Activated CD4-positive, alpha-beta memory T cell treated with anti-CD3 and anti-CD28 coated beads, Interleukin-2, amount 10 ng/mL, durations not matched to agents 7 days and 5 days (primary cell): ENCODE measurements around the gene LCP2. TPM values are rescaled to one million over a fixed set of nuclear protein-coding genes. Genes with fewer than 3 reads are reported as not detected.

Source experiments
- CTCF ChIA-PET: fragments of 350-600 bp; sonication (Branson Sonifier 250); formaldehyde crosslinking; loops from one replicate; lab custom pipeline; 2021; ENCODE audit warnings: antibody characterized with exemption, inconsistent platforms; lab: Charles Lee
- POLR2A ChIA-PET: fragments of 350-600 bp; sonication (Branson Sonifier 250); formaldehyde crosslinking; loops from one replicate; lab custom pipeline; 2021; ENCODE audit warnings: antibody characterized with exemption; lab: Charles Lee
- DNase-seq: peaks from one replicate; pipeline ENCODE4 v3.0.0-alpha.2; 2020
- H3K27ac Mint-ChIP-seq: one replicate; pipeline ENCODE4 v1.8.0; 2021; ENCODE audit warnings: mild to moderate bottlenecking, mixed read lengths
- H3K27me3 Mint-ChIP-seq: one replicate; pipeline ENCODE4 v1.8.0; 2021; ENCODE audit warnings: mixed read lengths
- H3K36me3 Mint-ChIP-seq: one replicate; pipeline ENCODE4 v1.8.0; 2021; ENCODE audit warnings: low read depth, mixed read lengths
- H3K4me1 Mint-ChIP-seq: one replicate; pipeline ENCODE4 v1.8.0; 2021; ENCODE audit warnings: mixed read lengths
- H3K4me3 Mint-ChIP-seq: one replicate; pipeline ENCODE4 v1.8.0; 2021; ENCODE audit warnings: mild to moderate bottlenecking, mixed read lengths
- H3K9me3 Mint-ChIP-seq: one replicate; pipeline ENCODE4 v1.8.0; 2021; ENCODE audit warnings: mixed read lengths
- total RNA-seq, 2 experiments: library from RNA; stranded (reverse); gene quantifications; one replicate each; pipeline ENCODE4 v1.2.3, GENCODE V29; 2021

The LCP2 gene
- total RNA-seq, 2 experiments from 2014 or later, result 304 to 313 TPM

DNA sequence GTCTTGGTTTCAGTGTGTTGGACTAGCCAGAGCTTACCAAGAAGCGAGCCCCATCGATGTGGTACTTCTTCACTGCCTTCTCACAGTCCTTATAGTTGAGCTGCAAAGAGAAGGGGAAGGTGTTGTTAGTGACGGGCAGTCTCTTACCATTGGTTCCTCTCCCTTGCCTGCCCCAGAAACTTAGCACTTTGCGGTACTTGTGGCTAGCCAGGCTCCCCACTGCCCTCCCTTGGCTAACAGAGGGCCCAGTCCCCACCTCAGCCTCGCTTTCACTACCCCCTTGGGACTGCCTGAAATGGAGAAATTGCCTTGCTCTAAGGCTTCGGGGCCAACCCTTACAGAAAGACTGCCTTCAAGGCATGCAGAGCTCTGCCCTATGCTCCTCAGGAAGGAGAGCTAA lies 4.3 kb downstream of the LCP2 start:
- peak overlapping the region; percentile 99 for H3K4me3 Mint-ChIP-seq
- POLR2A ChIA-PET, result interaction anchor here (0.8 to 35.1 kb wide), 8 partner anchors 10 to 54 kb away, joined by 3 to 1149 read pairs (median 8); no protein-coding TSS in a partner anchor
- H3K27ac Mint-ChIP-seq, result peak overlapping the region; percentile 96
- H3K27me3 Mint-ChIP-seq, result no peaks in the 10 kb centered on the region
- peaks cover 70% of the 10 kb centered on the region for H3K4me1 Mint-ChIP-seq
- no peaks in the 10 kb centered on the region for H3K9me3 Mint-ChIP-seq
- H3K36me3 Mint-ChIP-seq, result peaks cover 94% of the 10 kb centered on the region
- peak; percentile 80 for DNase-seq
- CTCF ChIA-PET, result interaction anchor here (0.9 to 16.9 kb wide), 9 partner anchors 10 to 67 kb away, joined by 5 to 371 read pairs (median 14); no protein-coding TSS in a partner anchor

DNA sequence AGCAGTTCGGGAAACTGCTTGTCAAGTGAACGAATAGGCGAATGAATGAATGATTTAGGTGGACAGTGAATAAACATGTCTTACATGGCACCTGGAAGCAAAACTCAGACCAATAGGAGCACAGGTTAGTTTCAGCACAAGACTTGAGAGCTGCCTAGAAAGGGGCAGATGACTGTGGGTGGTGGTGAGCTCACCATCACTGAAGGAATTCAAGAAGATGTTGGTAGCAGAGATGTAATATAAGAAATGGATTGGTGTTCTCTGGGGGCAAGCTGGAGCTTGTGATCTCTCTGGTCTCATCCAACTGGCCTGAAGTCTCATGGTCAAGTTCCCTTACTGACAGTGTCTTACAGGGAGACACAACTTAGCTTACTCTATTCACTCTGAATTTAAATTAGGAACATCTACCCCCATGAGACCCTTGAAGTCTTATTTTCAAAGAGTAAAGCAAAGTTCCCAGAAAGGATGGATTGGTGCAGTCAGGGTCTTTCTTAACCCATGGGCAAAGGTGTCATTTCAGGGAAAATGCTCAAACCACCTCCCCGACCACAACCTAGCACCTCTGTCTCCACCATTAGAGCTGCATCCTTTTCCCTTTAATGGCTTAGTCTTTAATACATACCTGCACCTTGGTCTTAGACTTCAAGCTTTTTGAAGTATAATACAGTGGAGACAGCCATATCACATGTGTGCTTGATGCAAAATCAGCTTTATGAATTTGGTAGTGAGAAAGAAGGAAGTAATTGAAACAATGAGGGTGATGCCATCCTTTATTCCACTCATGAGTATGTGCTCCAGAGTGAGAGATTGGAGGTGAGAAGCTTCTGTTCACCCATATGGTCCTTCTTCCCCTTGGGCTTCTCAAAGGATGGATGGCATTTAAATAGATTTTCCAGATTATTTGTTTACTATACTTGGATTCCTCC lies 5.1 kb downstream of the LCP2 start:
- ChIA-PET CTCF (interaction anchor here (0.9 to 16.9 kb wide), 9 partner anchors 10 to 67 kb away, joined by 3 to 371 read pairs (median 14); no protein-coding TSS in a partner anchor), POLR2A (interaction anchor here (1.1 to 35.1 kb wide), 8 partner anchors 9 to 54 kb away, joined by 3 to 1149 read pairs (median 8); no protein-coding TSS in a partner anchor)
- no peaks in the 10 kb centered on the region for H3K9me3 Mint-ChIP-seq
- peak overlapping the region; percentile 99 for H3K4me3 Mint-ChIP-seq
- peak overlapping the region; percentile 96 for H3K27ac Mint-ChIP-seq
- peaks cover 72% of the 10 kb centered on the region for H3K4me1 Mint-ChIP-seq
- no peak for DNase-seq
- H3K27me3 Mint-ChIP-seq, result no peaks in the 10 kb centered on the region
- peaks cover 100% of the 10 kb centered on the region for H3K36me3 Mint-ChIP-seq

DNA sequence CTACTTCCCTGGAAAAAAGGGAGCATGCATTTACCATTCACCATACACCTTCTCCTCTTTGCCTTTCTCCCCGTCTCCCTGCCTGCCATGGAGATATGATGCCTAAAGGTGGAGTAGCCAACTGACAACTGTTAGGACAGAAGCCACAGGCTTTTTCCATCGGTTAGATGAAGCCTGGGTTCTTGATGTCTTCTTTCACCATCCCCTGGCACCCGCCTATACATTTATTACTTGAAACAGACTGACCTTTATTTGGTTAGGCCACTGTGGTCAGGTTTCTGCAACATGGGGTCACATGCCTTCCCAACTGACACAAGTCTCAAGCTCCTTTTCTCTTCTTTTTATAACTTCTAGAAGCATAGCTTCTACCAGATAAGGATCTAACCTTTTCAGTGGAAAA lies 7.1 kb downstream of the LCP2 start:
- POLR2A ChIA-PET, result interaction anchor here (0.7 to 35.1 kb wide), 6 partner anchors 1 to 1341 kb away, joined by 3 to 1149 read pairs (median 190); partner anchors contain the start of gene LCP2
- Mint-ChIP-seq H3K27ac (peak overlapping the region; percentile 37), H3K27me3 (no peaks in the 10 kb centered on the region), H3K4me3 (peak overlapping the region; percentile 4), H3K4me1 (peaks cover 92% of the 10 kb centered on the region), H3K36me3 (peaks cover 100% of the 10 kb centered on the region), H3K9me3 (no peaks in the 10 kb centered on the region)
- CTCF ChIA-PET, result interaction anchor here (0.7 to 16.9 kb wide), 4 partner anchors 8 to 50 kb away, joined by 3 to 371 read pairs (median 4); no protein-coding TSS in a partner anchor
- DNase-seq, result no peak

DNA sequence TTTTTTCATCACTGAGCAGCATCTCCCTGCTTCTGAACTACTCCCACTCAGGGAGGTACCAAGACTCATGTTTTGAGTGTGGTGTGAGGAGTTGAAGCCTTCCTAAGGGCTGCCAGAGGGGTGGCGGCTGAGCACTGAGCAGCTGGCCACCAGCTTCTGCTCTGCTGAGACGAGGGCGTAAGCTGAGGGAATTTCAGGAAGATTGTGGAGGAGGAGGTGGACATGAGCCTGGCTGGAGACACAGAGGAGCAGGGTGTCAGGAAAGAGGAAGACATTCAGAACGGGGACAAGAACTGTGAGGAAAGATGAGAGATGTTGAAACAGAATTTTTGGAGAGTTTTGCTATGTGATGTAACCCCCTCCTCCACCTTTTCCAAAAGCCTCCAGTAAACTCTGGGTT lies 7.8 kb downstream of the LCP2 start:
- POLR2A ChIA-PET, result interaction anchor here (0.7 to 35.1 kb wide), 6 partner anchors 2 to 49 kb away, joined by 3 to 1149 read pairs (median 190); partner anchors contain the start of gene LCP2
- Mint-ChIP-seq H3K4me3 (peak overlapping the region; percentile 43), H3K27ac (peak overlapping the region; percentile 68), H3K36me3 (peaks cover 100% of the 10 kb centered on the region), H3K27me3 (no peaks in the 10 kb centered on the region), H3K9me3 (peaks cover 2% of the 10 kb centered on the region), H3K4me1 (peaks cover 99% of the 10 kb centered on the region)
- CTCF ChIA-PET, result interaction anchor here (0.6 to 16.9 kb wide), 3 partner anchors 17 to 51 kb away, joined by 3 to 371 read pairs (median 3); no protein-coding TSS in a partner anchor
- DNase-seq, result no peak

DNA sequence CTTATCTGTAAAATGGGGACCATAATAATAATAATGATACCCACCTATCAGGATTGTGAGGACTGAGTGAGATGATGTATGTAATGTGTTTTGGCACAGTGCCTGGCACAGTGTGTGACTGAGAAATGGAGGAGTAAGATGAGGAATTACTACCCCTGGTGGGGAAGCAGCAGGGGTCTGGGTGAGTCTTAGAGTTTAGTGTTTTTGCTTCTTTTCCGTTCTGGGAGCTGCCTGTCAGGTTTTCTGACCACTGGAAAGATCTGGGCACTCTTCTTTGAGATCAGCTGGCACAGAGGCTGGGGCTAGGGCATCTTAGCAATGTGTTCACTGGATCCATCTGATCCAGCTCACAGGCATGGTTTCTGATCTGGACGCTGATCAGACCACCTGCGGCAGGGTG lies 8.5 kb downstream of the LCP2 start:
- Mint-ChIP-seq H3K27ac (peak overlapping the region; percentile 68), H3K4me1 (peaks cover 100% of the 10 kb centered on the region), H3K4me3 (no peak overlapping the region), H3K9me3 (peaks cover 2% of the 10 kb centered on the region), H3K27me3 (no peaks in the 10 kb centered on the region), H3K36me3 (peaks cover 100% of the 10 kb centered on the region)
- no peak for DNase-seq
- ChIA-PET POLR2A (interaction anchor here (0.7 to 35.1 kb wide), 5 partner anchors 2 to 43 kb away, joined by 3 to 1149 read pairs (median 375); partner anchors contain the start of gene LCP2), CTCF (interaction anchor here (0.6 to 16.9 kb wide), 3 partner anchors 16 to 51 kb away, joined by 3 to 371 read pairs (median 3); no protein-coding TSS in a partner anchor)

DNA sequence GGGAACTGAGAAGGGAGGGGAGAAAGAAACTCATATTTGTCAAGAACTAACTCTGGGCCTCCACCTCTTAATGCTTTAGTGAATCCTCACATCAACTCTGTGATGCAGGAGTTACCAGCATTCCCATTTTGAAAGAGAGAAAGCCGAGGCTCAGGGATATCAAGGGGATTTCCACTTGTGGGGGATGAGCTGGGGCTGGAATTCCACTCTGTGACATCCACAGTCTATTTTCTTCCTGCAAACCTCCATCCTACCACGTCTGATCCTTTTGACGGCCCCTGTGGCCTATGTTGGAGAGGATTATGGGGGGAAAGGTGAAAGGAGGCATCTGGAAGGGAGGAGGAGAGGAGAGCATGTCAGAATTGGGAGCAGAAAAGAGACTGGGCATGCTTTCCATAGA lies 9.0 kb downstream of the LCP2 start:
- Mint-ChIP-seq H3K36me3 (peaks cover 100% of the 10 kb centered on the region), H3K4me3 (no peak overlapping the region), H3K27me3 (no peaks in the 10 kb centered on the region), H3K27ac (peak overlapping the region; percentile 68), H3K9me3 (peaks cover 2% of the 10 kb centered on the region), H3K4me1 (peaks cover 99% of the 10 kb centered on the region)
- CTCF ChIA-PET, result interaction anchor here (16.9 kb wide), 1 partner anchor 16 kb away, joined by 371 read pairs; no protein-coding TSS in a partner anchor
- POLR2A ChIA-PET, result interaction anchor here (1.2 to 35.1 kb wide), 5 partner anchors 3 to 44 kb away, joined by 3 to 1149 read pairs (median 375); partner anchors contain the start of gene LCP2
- no peak for DNase-seq

DNA sequence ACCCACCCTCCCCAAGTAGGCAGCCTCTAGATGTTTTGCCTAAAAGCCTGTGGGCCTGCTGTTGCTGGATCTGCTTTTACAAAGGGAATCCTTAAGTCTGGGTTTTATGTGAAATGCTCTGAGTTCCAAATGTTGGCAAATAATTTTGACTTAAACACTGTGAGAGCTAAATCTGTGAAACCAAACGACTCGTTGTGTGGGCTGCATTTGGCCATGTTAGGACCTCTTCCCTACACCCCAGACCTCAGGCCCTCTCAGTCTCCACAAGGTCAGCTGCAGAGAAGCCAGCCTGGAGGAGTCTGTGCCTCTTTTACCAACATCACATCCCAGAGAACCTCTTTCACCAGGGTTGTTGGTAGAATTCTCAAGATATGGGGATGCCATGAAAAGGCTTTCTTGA lies 9.4 kb downstream of the LCP2 start:
- ChIA-PET POLR2A (interaction anchor here (1.2 to 35.1 kb wide), 5 partner anchors 3 to 44 kb away, joined by 3 to 1149 read pairs (median 375); partner anchors contain the start of gene LCP2), CTCF (interaction anchor here (1.7 to 16.9 kb wide), 3 partner anchors 9 to 51 kb away, joined by 6 to 371 read pairs (median 11); no protein-coding TSS in a partner anchor)
- Mint-ChIP-seq H3K4me3 (no peak overlapping the region), H3K27ac (peak overlapping the region; percentile 68), H3K36me3 (peaks cover 100% of the 10 kb centered on the region), H3K27me3 (no peaks in the 10 kb centered on the region), H3K4me1 (peaks cover 99% of the 10 kb centered on the region), H3K9me3 (peaks cover 2% of the 10 kb centered on the region)
- DNase-seq, result no peak

DNA sequence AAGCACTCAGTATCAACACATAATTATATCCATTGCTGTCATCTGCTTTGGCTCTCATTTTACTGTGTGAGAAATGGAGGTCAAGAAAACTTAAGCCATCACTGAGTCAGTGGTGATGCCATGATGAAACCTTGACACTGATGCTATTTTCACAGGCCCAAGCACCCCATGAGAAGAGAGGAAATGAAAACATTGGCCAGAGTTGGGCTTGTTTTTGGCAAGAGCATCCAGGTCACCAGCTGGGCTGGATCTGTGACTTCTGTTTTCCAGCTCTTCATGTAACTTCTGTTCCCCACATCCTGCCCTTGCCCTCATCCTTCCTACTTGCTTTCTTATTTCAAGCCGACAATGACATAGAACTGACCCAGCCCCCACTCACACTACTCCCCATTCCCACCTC lies 10.0 kb downstream of the LCP2 start:
- peak overlapping the region; percentile 0 for H3K4me3 Mint-ChIP-seq
- H3K4me1 Mint-ChIP-seq, result peaks cover 99% of the 10 kb centered on the region
- peaks cover 100% of the 10 kb centered on the region for H3K36me3 Mint-ChIP-seq
- POLR2A ChIA-PET, result interaction anchor here (1.8 to 35.1 kb wide), 4 partner anchors 4 to 45 kb away, joined by 7 to 1149 read pairs (median 762); partner anchors contain the start of gene LCP2
- CTCF ChIA-PET, result interaction anchor here (1.5 to 16.9 kb wide), 4 partner anchors 9 to 51 kb away, joined by 3 to 371 read pairs (median 8); no protein-coding TSS in a partner anchor
- no peaks in the 10 kb centered on the region for H3K27me3 Mint-ChIP-seq
- peak overlapping the region; percentile 74 for H3K27ac Mint-ChIP-seq
- peaks cover 2% of the 10 kb centered on the region for H3K9me3 Mint-ChIP-seq
- DNase-seq, result no peak

DNA sequence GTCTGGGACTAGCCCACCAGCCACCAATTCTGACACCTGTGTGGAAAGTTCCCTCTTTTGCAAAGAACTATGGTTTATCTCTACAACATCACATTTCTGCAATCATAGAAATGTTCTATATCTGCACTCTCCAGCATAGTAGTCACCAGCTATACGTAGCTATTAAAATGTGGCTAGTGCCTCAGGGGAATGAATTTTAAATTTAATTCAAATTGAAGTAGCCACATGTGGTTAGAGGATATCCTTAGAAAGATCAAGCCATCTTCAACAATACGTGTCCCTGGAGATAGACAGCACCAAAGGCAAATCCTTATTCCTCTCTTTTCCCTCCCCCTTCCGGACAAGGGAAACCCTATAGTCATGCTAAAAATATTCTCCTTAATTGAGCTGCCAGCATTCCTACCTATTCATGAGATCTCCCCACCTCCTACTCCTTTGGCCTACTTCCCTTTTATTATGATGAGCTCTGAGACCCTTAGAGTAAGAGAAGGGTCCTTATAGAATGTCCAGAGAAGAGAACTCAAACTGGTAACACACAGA lies 11.1 kb downstream of the LCP2 start:
- H3K4me1 Mint-ChIP-seq, result peaks cover 99% of the 10 kb centered on the region
- H3K4me3 Mint-ChIP-seq, result no peak overlapping the region
- no peak for DNase-seq
- CTCF ChIA-PET, result interaction anchor here (1.5 to 16.9 kb wide), 4 partner anchors 10 to 53 kb away, joined by 3 to 371 read pairs (median 8); no protein-coding TSS in a partner anchor
- peaks cover 2% of the 10 kb centered on the region for H3K9me3 Mint-ChIP-seq
- H3K27me3 Mint-ChIP-seq, result no peaks in the 10 kb centered on the region
- POLR2A ChIA-PET, result interaction anchor here (0.9 to 35.1 kb wide), 4 partner anchors 5 to 46 kb away, joined by 3 to 1149 read pairs (median 762); partner anchors contain the start of gene LCP2
- peak overlapping the region; percentile 23 for H3K27ac Mint-ChIP-seq
- H3K36me3 Mint-ChIP-seq, result peaks cover 100% of the 10 kb centered on the region

DNA sequence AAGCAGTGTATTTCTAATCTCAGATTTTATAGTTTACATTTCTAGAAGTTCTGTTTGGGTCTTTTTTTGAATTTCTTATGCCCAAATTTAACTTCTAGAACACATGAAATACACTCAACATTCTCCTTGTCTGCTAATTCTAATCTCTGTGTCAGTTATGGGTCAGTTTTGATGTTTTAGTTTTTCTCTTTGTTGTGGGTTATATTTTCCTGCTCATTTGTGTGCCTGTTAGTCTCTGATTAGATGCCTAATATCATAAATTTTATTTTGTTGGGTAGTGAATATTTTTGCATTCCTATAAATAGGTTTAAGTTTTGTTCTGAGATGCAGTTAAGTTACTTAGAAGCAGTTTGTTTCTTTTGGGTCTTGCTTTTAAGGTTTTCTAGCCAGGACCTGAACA lies 12.4 kb downstream of the LCP2 start:
- Mint-ChIP-seq H3K27ac (peak overlapping the region; percentile 48), H3K27me3 (no peaks in the 10 kb centered on the region), H3K9me3 (peaks cover 2% of the 10 kb centered on the region), H3K4me1 (peaks cover 99% of the 10 kb centered on the region), H3K36me3 (peaks cover 97% of the 10 kb centered on the region), H3K4me3 (no peak overlapping the region)
- POLR2A ChIA-PET, result interaction anchor here (26.6 to 35.1 kb wide), 2 partner anchors 6 to 8 kb away, joined by 1149 read pairs; partner anchors contain the start of gene LCP2
- no peak for DNase-seq
- CTCF ChIA-PET, result interaction anchor here (0.7 to 16.9 kb wide), 3 partner anchors 12 to 141 kb away, joined by 3 to 371 read pairs (median 4); no protein-coding TSS in a partner anchor

DNA sequence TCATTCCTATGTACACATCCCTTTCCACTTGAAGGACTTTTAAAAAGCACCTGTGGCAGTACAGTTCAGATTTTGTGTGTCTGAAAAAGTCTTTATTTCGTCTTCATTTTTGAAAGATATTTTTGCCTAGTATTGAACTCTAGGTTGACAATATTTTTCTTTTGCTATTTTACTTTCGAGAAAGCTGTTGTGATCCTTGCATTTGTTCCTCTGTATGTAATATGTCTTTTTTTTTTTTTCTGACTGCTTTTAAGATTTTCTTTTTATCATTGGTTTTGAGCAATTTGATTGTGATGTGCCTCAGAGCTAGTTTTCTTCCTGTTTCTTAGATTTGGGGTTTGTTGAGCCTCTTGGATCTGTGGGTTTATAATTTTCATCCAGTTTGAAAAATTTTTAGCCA lies 13.3 kb downstream of the LCP2 start:
- no peak overlapping the region for H3K4me3 Mint-ChIP-seq
- H3K4me1 Mint-ChIP-seq, result peaks cover 99% of the 10 kb centered on the region
- no peaks in the 10 kb centered on the region for H3K27me3 Mint-ChIP-seq
- H3K9me3 Mint-ChIP-seq, result peaks cover 2% of the 10 kb centered on the region
- peaks cover 97% of the 10 kb centered on the region for H3K36me3 Mint-ChIP-seq
- POLR2A ChIA-PET, result interaction anchor here (1.0 to 35.1 kb wide), 3 partner anchors 7 to 47 kb away, joined by 6 to 1149 read pairs (median 1149); partner anchors contain the start of gene LCP2
- H3K27ac Mint-ChIP-seq, result peak overlapping the region; percentile 48
- CTCF ChIA-PET, result interaction anchor here (1.1 to 2.1 kb wide), 2 partner anchors 14 to 55 kb away, joined by 4 to 7 read pairs; partner anchors contain the start of gene LCP2
- DNase-seq, result no peak
